Gastroesophageal sphincter (tissue), 3 donors: Measurements from ENCODE around the gene SMPX.
"Not testable (repeated sequence)": the region's sequence is repeated elsewhere in the genome, so short reads cannot be mapped to it uniquely, and the experiment has no call there.

Experiments used
- CTCF ChIP-seq, 4 experiments: fragments of 200-600 bp in 2 of 4; fragments of 450-650 bp in 2 of 4; sonication (generic) in 1 of 4; IDR thresholded peaks; one replicate each; pipeline ENCODE4 v1.5.1; 2017 to 2019; ENCODE audit warnings: antibody characterized with exemption in 4 of 4, mild to moderate bottlenecking in 2 of 4, moderate library complexity in 2 of 4
- EP300 ChIP-seq: sonication (generic); formaldehyde crosslinking; IDR thresholded peaks from one replicate; pipeline ENCODE4 v1.6.1; 2017; ENCODE audit warnings: antibody characterized with exemption, mild to moderate bottlenecking
- POLR2A ChIP-seq, 2 donors: fragments of 450-650 bp; IDR thresholded peaks; one replicate each; pipeline ENCODE4 v1.6.1; 2017; ENCODE audit warnings: antibody characterized with exemption in 2 of 2, mild to moderate bottlenecking in 2 of 2, moderate library complexity in 1 of 2

GRCh38 chrX:21775128-21775527 lies 17.2 kb upstream of the SMPX start:
- not testable (repeated sequence) for TF ChIP-seq EP300; CTCF (IDR thresholded peaks at IDR 0.05); POLR2A (IDR thresholded peaks at IDR 0.05)
